Ecto neural progenitor cell (in vitro differentiated cells): ENCODE measurements around the gene ANKRD65.
"Not testable (repeated sequence)": the region's sequence is repeated elsewhere in the genome, so short reads cannot be mapped to it uniquely, and the experiment has no call there.

Experiments
- DNase-seq: peaks from one replicate; pipeline ENCODE4 v3.0.0-alpha.2; 2018; ENCODE audit warnings: low spot score

Gene ANKRD65

DNA sequence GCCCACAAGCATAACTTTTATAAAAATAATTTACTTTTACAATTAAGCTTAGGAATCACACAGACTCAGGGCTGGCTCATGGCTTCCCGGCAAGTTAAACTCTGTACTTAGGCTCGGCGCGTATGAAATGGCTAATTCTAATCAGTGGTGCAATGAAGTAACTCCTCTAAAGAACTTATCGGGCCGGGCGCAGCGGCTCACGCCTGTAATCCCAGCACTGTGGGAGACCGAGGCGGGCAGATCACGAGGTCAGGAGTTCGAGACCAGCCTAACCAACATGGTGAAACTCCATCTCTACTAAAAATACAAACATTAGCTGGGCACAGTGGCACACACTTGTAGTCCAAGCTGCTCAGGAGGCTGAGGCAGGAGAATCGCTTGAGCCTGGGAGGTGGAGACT, 51.0 kb downstream of the ANKRD65 start:
- not testable (repeated sequence) for DNase-seq
